ENCODE measurements around the gene NUTM2F.
"Not testable (repeated sequence)": the region's sequence is repeated elsewhere in the genome, so short reads cannot be mapped to it uniquely, and the experiment has no call there.

DNA sequence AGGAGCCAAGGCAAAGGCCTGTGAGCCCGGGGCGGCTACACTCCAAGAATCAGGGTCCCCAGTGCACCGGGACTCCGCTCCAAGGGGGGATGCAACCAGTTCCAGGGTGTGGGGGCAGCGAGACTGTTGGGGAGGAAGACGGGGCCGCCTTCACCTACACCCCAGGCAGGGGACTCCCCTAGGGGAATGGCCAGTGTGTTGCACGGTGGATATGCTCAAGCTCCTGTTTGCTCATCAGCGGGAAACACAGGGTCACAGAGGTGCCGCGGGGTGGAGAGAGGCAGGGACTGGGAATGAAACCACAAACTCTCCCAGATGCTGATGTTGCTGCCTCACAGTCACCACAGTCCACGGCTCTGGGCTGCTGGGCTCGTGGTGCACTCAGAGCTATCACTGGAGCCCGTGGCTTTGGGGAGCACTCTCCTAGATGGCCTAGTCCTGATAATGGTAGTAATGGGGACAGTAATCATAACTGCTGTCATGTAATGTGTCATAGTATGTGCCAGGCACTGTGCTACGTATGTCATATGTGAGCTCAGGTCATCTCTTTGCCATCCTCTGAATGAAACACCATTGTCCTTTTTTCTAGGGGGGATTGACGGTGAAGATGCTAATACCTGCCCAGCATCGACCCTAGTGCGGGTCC lies 5.2 kb downstream of the NUTM2F start:
- not testable (repeated sequence) for TF ChIP-seq CTCF, POLR2A (IDR thresholded peaks at IDR 0.05)
